ENCODE results near the gene MMD.

- TF ChIP-seq, protein P1, sequence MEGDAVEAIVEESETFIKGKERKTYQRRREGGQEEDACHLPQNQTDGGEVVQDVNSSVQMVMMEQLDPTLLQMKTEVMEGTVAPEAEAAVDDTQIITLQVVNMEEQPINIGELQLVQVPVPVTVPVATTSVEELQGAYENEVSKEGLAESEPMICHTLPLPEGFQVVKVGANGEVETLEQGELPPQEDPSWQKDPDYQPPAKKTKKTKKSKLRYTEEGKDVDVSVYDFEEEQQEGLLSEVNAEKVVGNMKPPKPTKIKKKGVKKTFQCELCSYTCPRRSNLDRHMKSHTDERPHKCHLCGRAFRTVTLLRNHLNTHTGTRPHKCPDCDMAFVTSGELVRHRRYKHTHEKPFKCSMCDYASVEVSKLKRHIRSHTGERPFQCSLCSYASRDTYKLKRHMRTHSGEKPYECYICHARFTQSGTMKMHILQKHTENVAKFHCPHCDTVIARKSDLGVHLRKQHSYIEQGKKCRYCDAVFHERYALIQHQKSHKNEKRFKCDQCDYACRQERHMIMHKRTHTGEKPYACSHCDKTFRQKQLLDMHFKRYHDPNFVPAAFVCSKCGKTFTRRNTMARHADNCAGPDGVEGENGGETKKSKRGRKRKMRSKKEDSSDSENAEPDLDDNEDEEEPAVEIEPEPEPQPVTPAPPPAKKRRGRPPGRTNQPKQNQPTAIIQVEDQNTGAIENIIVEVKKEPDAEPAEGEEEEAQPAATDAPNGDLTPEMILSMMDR (IDR thresholded peaks at IDR 0.05) = no peak
- no peak for TF ChIP-seq EZH2 (IDR thresholded peaks at IDR 0.05; ENCODE audit: borderline replicate concordance, insufficient read depth, low read depth, low read length, poor library complexity, severe bottlenecking)
Observed at GRCh38 chr17:55345132-55345531, 76.5 kb downstream of the MMD start.

Data from B cell (primary cell).